Glutamatergic neuron (in vitro differentiated cells): ENCODE measurements around the gene MSH3. TPM values are rescaled to one million over a fixed set of nuclear protein-coding genes. Genes with fewer than 3 reads are reported as not detected.

Experiments used
- DNase-seq: peaks from one replicate; pipeline ENCODE4 v3.0.0; 2022
- H3K27ac Mint-ChIP-seq: one replicate; pipeline ENCODE4 v1.8.0; 2020; ENCODE audit warnings: mild to moderate bottlenecking, mixed read lengths, inconsistent platforms; ENCODE audit not compliant: unreplicated experiment
- H3K27me3 Mint-ChIP-seq: one replicate; pipeline ENCODE4 v1.8.0; 2020; ENCODE audit warnings: mild to moderate bottlenecking, moderate library complexity, mixed read lengths, inconsistent platforms; ENCODE audit not compliant: unreplicated experiment
- H3K36me3 Mint-ChIP-seq: one replicate; pipeline ENCODE4 v1.8.0; 2020; ENCODE audit warnings: mild to moderate bottlenecking, mixed read lengths, inconsistent platforms; ENCODE audit not compliant: unreplicated experiment
- H3K4me1 Mint-ChIP-seq: one replicate; pipeline ENCODE4 v1.8.0; 2020; ENCODE audit warnings: mild to moderate bottlenecking, low read depth, mixed read lengths, inconsistent platforms; ENCODE audit not compliant: unreplicated experiment
- H3K4me3 Mint-ChIP-seq: one replicate; pipeline ENCODE4 v1.8.0; 2020; ENCODE audit warnings: mild to moderate bottlenecking, mixed read lengths, inconsistent platforms; ENCODE audit not compliant: unreplicated experiment
- H3K9me3 Mint-ChIP-seq: one replicate; pipeline ENCODE4 v1.8.0; 2020; ENCODE audit warnings: mild to moderate bottlenecking, moderate library complexity, mixed read lengths, inconsistent platforms; ENCODE audit not compliant: unreplicated experiment
- total RNA-seq: library from RNA; stranded (reverse); fragmentation: NEBNext Ultra II Directional; extraction: Animal tissue kit (Norgen Biotek cat#: 25700); gene quantifications from one replicate; pipeline ENCODE4 v1.2.1, GENCODE V29; 2021; ENCODE audit not compliant: unreplicated experiment
- TF ChIP-seq, protein P1 (sequence below): fragments of 200-600 bp; sonication (generic); IDR thresholded peaks from one replicate; pipeline ENCODE4 v1.5.0; 2021; ENCODE audit not compliant: partially characterized antibody, unreplicated experiment

Gene MSH3
- total RNA-seq, 1 donor from 2014 or later = 14.4 TPM

DNA sequence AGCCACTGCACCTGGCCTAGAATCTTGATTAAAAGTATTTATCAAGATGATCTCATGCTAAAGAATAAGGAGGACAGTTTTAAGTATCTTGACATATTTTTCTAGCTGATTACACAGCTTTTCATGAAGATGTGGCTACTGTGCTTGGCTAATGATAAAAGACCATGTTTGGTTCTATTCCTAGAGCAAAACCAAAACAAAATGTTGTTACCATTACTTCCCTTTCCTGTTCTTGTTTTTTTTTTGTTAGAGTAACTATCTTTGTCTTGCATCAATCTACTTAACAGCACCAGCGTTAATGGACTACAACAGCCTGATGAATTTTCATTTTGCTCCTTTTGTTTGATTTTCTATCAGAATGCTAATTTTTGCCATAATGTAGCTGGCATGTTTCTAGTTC lies 86.5 kb downstream of the MSH3 start:
- peaks cover 2% of the 10 kb centered on the region for H3K4me1 Mint-ChIP-seq
- no peak overlapping the region for H3K27ac Mint-ChIP-seq
- H3K27me3 Mint-ChIP-seq = peaks cover 4% of the 10 kb centered on the region
- TF ChIP-seq, protein P1, sequence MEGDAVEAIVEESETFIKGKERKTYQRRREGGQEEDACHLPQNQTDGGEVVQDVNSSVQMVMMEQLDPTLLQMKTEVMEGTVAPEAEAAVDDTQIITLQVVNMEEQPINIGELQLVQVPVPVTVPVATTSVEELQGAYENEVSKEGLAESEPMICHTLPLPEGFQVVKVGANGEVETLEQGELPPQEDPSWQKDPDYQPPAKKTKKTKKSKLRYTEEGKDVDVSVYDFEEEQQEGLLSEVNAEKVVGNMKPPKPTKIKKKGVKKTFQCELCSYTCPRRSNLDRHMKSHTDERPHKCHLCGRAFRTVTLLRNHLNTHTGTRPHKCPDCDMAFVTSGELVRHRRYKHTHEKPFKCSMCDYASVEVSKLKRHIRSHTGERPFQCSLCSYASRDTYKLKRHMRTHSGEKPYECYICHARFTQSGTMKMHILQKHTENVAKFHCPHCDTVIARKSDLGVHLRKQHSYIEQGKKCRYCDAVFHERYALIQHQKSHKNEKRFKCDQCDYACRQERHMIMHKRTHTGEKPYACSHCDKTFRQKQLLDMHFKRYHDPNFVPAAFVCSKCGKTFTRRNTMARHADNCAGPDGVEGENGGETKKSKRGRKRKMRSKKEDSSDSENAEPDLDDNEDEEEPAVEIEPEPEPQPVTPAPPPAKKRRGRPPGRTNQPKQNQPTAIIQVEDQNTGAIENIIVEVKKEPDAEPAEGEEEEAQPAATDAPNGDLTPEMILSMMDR = no peak
- no peaks in the 10 kb centered on the region for H3K36me3 Mint-ChIP-seq
- H3K9me3 Mint-ChIP-seq = no peaks in the 10 kb centered on the region
- no peak overlapping the region for H3K4me3 Mint-ChIP-seq
- no peak for DNase-seq

DNA sequence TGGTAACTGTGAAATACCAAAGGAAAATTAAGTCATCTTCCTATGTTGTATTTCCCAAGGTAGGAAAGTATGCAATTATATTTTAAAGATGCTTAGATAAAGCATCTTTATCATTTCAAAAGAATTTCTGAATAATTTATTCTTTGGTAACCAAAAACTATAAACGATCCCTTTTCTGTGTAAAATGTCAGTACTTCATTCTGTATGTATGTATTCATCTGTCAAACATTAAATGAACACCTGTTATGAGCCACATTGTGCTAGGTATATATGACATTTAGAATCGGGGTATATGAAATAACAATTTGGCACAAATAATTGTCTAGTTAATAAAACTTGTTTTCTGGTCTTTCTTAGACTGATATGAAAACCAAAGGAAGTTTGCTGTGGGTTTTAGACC lies 89.7 kb downstream of the MSH3 start:
- peaks cover 7% of the 10 kb centered on the region for H3K36me3 Mint-ChIP-seq
- DNase-seq = no peak
- H3K9me3 Mint-ChIP-seq = no peaks in the 10 kb centered on the region
- no peak overlapping the region for H3K27ac Mint-ChIP-seq
- H3K4me1 Mint-ChIP-seq = peaks cover 2% of the 10 kb centered on the region
- TF ChIP-seq, protein P1 = no peak
- H3K27me3 Mint-ChIP-seq = peaks cover 4% of the 10 kb centered on the region
- H3K4me3 Mint-ChIP-seq = no peak overlapping the region

DNA sequence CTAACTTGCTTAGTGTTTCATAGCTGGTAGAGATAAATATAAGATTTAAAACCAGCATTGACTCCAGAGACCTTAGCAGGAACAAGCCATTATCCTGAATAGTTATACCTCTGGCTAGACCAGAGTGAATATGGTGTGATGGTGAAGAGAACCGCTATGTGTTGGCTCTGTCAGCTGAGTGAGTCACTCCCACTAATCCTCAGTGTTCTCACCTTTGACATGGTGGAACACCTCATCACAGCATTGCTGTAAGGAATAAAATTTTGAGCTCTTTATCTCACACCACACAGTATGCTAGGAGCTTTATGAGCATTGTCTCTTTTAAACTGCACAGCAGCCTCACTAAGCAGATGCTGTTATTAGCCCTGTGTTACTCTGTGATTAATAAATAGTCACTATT lies 91.0 kb downstream of the MSH3 start:
- Mint-ChIP-seq H3K36me3 (peaks cover 7% of the 10 kb centered on the region), H3K27me3 (peaks cover 5% of the 10 kb centered on the region), H3K27ac (no peak overlapping the region), H3K4me3 (no peak overlapping the region), H3K4me1 (no peaks in the 10 kb centered on the region), H3K9me3 (no peaks in the 10 kb centered on the region)
- TF ChIP-seq, protein P1 = no peak
- no peak for DNase-seq

DNA sequence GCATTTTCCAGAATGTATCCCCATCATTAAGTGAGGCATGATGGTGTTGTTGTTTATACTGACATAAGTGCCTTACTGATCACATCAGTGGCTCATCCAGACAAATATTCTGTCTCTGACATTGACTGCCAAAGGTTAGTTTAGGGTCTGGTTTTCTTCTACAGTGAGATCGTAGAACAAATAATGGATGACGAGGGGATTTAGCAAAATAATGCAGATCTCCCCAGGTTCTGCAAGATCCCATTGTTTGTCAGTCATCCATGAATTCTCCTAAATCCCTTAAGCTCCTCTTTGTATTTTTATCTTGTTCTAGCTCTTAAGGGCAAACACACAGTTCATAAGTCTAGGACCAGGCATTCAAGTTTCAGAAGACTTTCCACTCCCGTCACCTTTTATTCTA lies 93.5 kb downstream of the MSH3 start:
- TF ChIP-seq, protein P1 = no peak
- H3K27ac Mint-ChIP-seq = no peak overlapping the region
- H3K4me1 Mint-ChIP-seq = no peaks in the 10 kb centered on the region
- H3K27me3 Mint-ChIP-seq = peaks cover 6% of the 10 kb centered on the region
- no peaks in the 10 kb centered on the region for H3K9me3 Mint-ChIP-seq
- peaks cover 7% of the 10 kb centered on the region for H3K36me3 Mint-ChIP-seq
- H3K4me3 Mint-ChIP-seq = no peak overlapping the region
- no peak for DNase-seq

DNA sequence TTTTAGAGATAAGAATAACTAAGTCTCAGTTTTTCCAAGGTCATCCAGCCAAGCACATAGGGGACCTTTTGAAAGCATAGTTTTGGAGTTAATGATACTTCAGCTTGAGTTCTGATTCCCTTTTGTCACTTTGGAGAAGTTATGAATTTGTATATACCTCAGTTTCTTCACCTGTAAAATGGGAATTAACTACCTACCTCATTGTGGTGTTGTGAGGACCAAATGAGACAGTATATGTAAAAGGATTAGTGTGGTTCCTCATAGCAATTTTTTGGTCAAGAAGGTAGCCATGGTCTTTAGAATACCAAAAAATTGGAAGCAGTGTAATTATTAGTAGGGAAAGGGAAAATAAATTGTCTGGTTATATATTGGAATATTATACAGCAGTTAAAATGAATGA lies 98.0 kb downstream of the MSH3 start:
- Mint-ChIP-seq H3K9me3 (no peaks in the 10 kb centered on the region), H3K27ac (no peak overlapping the region), H3K27me3 (peaks cover 2% of the 10 kb centered on the region), H3K4me1 (peaks cover 34% of the 10 kb centered on the region), H3K4me3 (no peak overlapping the region), H3K36me3 (no peaks in the 10 kb centered on the region)
- TF ChIP-seq, protein P1 = no peak
- no peak for DNase-seq
